RWPE2 (cell line): ENCODE measurements around the gene GPR139.

Experiments used
- ATAC-seq: fragments of 200-7000 bp; cut with Tn5 transposase; 3 replicates; pipeline ENCODE4 v1.9.1; 2021; ENCODE audit warnings: low read depth
- DNase-seq: peaks from one replicate; pipeline ENCODE4 v3.0.0-alpha.2; 2020; ENCODE audit warnings: low spot score
- H3K27ac ChIP-seq: fragments of 450-650 bp; 2 replicates; pipeline ENCODE4 v1.5.1; 2017; ENCODE audit warnings: mild to moderate bottlenecking; ENCODE audit not compliant: poor library complexity, severe bottlenecking
- H3K27me3 ChIP-seq: fragments of 250-450 bp; sonication (Bioruptor Pico); 2 replicates; pipeline ENCODE4 v1.5.1; 2021; ENCODE audit warnings: mild to moderate bottlenecking, moderate library complexity; ENCODE audit not compliant: insufficient read depth, poor library complexity, severe bottlenecking
- H3K36me3 ChIP-seq: fragments of 250-450 bp; sonication (Bioruptor Pico); 2 replicates; pipeline ENCODE4 v1.5.1; 2020; ENCODE audit warnings: low read depth, mild to moderate bottlenecking, moderate library complexity
- H3K4me1 ChIP-seq: fragments of 250-450 bp; sonication (Bioruptor Pico); 2 replicates; pipeline ENCODE4 v1.5.1; 2021; ENCODE audit warnings: mild to moderate bottlenecking, moderate library complexity; ENCODE audit not compliant: insufficient read depth, poor library complexity, severe bottlenecking
- H3K4me3 ChIP-seq: fragments of 250-450 bp; sonication (Bioruptor Pico); 2 replicates; pipeline ENCODE4 v1.5.1; 2021; ENCODE audit warnings: mild to moderate bottlenecking, moderate library complexity; ENCODE audit not compliant: severe bottlenecking
- H3K9me3 ChIP-seq: fragments of 250-450 bp; sonication (Bioruptor Pico); 2 replicates; pipeline ENCODE4 v1.5.1; 2021; ENCODE audit warnings: mild to moderate bottlenecking, moderate library complexity; ENCODE audit not compliant: severe bottlenecking
- TF ChIP-seq, protein P1 (sequence below): fragments of 450-650 bp; IDR thresholded peaks from one replicate; pipeline ENCODE4 v1.5.1; 2017; ENCODE audit warnings: mild to moderate bottlenecking, moderate library complexity; ENCODE audit not compliant: poor library complexity, severe bottlenecking

Gene GPR139

DNA sequence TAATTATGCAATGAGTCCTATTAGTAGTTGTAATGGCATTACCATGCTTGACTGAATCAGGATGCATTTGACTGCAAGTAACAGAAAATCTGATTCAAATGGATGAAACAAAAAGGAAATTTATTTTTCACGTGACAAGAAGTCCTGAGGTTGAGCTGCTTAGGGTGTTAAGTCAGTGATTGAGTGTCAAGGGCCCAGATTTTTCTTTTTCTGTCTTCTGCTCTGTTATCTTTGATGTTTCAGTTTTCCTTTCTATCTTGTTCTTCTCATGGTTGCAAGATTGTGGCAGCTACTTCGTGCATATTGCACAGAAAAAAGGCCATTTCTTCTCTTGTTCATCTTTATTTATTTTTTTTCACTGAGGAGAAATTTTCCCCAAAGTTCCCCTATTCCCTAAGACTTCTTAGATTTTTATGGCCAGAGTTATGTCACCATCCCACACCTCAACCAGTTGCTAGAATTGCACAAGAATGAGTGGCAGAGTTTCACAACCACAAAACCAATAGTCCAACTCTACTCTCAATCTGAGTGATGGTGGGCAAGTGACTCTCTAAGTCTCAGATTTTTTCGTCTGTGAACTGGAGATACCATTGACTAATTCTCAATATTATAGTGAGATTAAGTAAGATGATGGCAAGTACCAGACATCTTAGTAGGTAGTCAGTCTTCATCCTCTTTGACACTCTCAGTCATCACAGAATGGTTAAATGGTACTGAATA lies 15.7 kb upstream of the GPR139 start:
- no peak for DNase-seq
- Histone ChIP-seq H3K4me3 (no peak overlapping the region), H3K9me3 (no peaks in the 10 kb centered on the region), H3K36me3 (no peaks in the 10 kb centered on the region), H3K27me3 (peaks cover 6% of the 10 kb centered on the region), H3K27ac (no peak overlapping the region), H3K4me1 (no peaks in the 10 kb centered on the region)
- ATAC-seq = no peak
- TF ChIP-seq, protein P1, sequence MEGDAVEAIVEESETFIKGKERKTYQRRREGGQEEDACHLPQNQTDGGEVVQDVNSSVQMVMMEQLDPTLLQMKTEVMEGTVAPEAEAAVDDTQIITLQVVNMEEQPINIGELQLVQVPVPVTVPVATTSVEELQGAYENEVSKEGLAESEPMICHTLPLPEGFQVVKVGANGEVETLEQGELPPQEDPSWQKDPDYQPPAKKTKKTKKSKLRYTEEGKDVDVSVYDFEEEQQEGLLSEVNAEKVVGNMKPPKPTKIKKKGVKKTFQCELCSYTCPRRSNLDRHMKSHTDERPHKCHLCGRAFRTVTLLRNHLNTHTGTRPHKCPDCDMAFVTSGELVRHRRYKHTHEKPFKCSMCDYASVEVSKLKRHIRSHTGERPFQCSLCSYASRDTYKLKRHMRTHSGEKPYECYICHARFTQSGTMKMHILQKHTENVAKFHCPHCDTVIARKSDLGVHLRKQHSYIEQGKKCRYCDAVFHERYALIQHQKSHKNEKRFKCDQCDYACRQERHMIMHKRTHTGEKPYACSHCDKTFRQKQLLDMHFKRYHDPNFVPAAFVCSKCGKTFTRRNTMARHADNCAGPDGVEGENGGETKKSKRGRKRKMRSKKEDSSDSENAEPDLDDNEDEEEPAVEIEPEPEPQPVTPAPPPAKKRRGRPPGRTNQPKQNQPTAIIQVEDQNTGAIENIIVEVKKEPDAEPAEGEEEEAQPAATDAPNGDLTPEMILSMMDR = no peak

DNA sequence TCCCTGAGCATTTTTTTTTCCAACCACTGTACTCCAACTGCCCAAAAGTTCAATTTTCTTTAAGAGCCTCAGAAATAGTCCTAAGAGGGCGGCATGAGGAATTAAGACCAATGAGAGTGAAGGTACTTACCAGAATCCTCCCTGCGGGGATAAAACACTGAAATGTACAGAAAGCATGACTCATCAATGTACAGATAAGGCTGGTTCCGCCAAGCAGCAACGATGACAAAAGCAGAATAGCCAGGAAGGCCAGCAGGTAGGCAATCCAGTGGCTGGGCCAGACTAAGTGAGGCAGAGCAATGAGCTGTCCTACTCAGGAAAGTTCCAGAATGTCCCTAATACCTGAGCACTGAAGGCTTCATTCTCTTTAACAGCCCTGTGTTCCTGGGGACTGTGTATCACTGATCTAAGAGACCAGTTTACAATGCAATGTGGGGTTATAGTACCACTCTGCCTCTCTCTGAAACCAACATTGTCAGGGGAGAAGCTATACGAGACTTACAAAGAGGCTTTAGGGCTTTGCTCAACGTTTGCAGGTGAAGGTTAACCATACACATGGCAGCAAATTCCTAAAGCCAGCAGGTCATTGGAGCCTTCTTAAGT lies 11.0 kb upstream of the GPR139 start:
- ATAC-seq = peak; percentile 71
- no peak overlapping the region for H3K4me3 ChIP-seq
- TF ChIP-seq, protein P1 = no peak
- no peaks in the 10 kb centered on the region for H3K4me1 ChIP-seq
- H3K36me3 ChIP-seq = no peaks in the 10 kb centered on the region
- no peaks in the 10 kb centered on the region for H3K9me3 ChIP-seq
- H3K27ac ChIP-seq = no peak overlapping the region
- H3K27me3 ChIP-seq = no peaks in the 10 kb centered on the region
- no peak for DNase-seq

DNA sequence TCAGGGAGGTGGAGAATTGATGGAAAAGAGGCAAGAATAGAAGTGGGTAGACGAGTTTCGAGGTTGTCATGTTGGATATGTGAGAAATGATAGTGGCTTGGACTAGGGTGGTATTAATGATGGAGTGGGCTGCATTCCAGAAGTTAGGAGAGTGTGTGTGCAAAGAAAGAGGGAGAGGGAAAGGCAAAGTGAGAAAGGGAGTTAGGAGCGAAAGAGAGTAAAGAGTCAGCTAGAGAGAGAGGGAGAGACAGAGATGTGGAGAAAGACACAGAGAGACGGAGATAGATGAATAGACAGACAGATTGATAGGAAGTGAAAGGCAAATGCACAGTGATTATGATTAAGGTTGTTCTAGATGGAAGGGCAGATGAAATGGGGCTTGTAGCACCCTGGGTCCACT lies 5.4 kb upstream of the GPR139 start:
- no peak overlapping the region for H3K27ac ChIP-seq
- H3K27me3 ChIP-seq = peaks cover 35% of the 10 kb centered on the region
- H3K9me3 ChIP-seq = no peaks in the 10 kb centered on the region
- H3K4me3 ChIP-seq = no peak overlapping the region
- TF ChIP-seq, protein P1 = no peak
- no peaks in the 10 kb centered on the region for H3K4me1 ChIP-seq
- DNase-seq (no peak), ATAC-seq (no peak)
- no peaks in the 10 kb centered on the region for H3K36me3 ChIP-seq

DNA sequence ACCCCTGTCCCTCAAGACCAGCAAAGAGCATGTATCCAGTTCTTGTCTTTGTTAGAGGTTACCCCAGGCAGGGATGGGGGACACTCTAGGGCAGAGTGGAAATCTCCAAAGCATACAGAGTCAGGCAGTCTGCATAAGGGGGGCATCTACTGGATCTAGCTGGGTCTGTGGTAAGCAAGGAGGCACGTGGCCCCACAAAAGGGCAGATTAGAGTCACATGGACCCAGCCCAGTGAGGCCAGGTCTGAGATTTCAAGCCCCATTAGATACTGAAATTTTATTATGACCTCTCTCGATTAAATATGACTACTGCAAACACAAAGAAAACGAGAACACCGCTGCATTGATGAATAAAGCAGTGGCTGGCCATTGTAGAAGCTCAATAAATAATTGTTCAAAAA lies 1.6 kb upstream of the GPR139 start:
- no peak for ATAC-seq

More for the DNA sequence above, 1.6 kb upstream of the GPR139 start:
- no peaks in the 10 kb centered on the region for H3K9me3 ChIP-seq
- no peaks in the 10 kb centered on the region for H3K36me3 ChIP-seq
- no peak overlapping the region for H3K27ac ChIP-seq
- no peak overlapping the region for H3K4me3 ChIP-seq
- TF ChIP-seq, protein P1 = no peak
- H3K4me1 ChIP-seq = no peaks in the 10 kb centered on the region
- peaks cover 69% of the 10 kb centered on the region for H3K27me3 ChIP-seq
- no peak for DNase-seq
